Renal cortical epithelial cell (primary cell): ENCODE data around the gene FAM117B. TPM values are rescaled to one million over a fixed set of nuclear protein-coding genes. Genes with fewer than 3 reads are reported as not detected.
"Not testable (repeated sequence)": the region's sequence is repeated elsewhere in the genome, so short reads cannot be mapped to it uniquely, and the experiment has no call there.

Experiments
- DNase-seq: peaks from one replicate; pipeline ENCODE4 v3.0.0-alpha.2; 2011; ENCODE audit warnings: low read depth
- total RNA-seq: library from RNA; depleted of rRNA; stranded (reverse); fragments of >200 nt; gene quantifications from 2 replicates; pipeline ENCODE4 v1.2.3, GENCODE V29; 2014

FAM117B gene
- total RNA-seq, 1 donor from 2014 or later = 11.1 TPM

GRCh38 chr2:202700075-202700901 is 65.5 kb downstream of the FAM117B start:
- DNase-seq = no peak

- peak; percentile 91 for DNase-seq
These were observed 68.3 kb downstream of the FAM117B start for GRCh38 chr2:202703091-202703490.

- DNase-seq = no peak
These were observed 69.5 kb downstream of the FAM117B start for GRCh38 chr2:202704248-202704647.

GRCh38 chr2:202705446-202706020 is 70.8 kb downstream of the FAM117B start:
- no peak for DNase-seq

- not testable (repeated sequence) for DNase-seq
These were observed 80.5 kb downstream of the FAM117B start for GRCh38 chr2:202714971-202715935.

- DNase-seq = no peak
These were observed 81.4 kb downstream of the FAM117B start for GRCh38 chr2:202716114-202716718.

- no peak for DNase-seq
These were observed 82.3 kb downstream of the FAM117B start for GRCh38 chr2:202716953-202717597.

GRCh38 chr2:202717598-202718310 is 83.0 kb downstream of the FAM117B start:
- peak; percentile 25 for DNase-seq

GRCh38 chr2:202718614-202719013 is 83.8 kb downstream of the FAM117B start:
- DNase-seq = peak; percentile 67

GRCh38 chr2:202720226-202720625 is 85.5 kb downstream of the FAM117B start:
- no peak for DNase-seq

GRCh38 chr2:202721621-202722020 is 86.9 kb downstream of the FAM117B start:
- peak; percentile 67 for DNase-seq

GRCh38 chr2:202723746-202724145 is 89.0 kb downstream of the FAM117B start:
- no peak for DNase-seq

- DNase-seq = no peak
These were observed 91.3 kb downstream of the FAM117B start for GRCh38 chr2:202726070-202726469.

- no peak for DNase-seq
These were observed 102.1 kb downstream of the FAM117B start for GRCh38 chr2:202736826-202737225.

GRCh38 chr2:202743613-202744012 is 108.8 kb downstream of the FAM117B start:
- DNase-seq = no peak

- DNase-seq = no peak
These were observed 114.7 kb downstream of the FAM117B start for GRCh38 chr2:202749477-202749876.

- no peak for DNase-seq
These were observed 116.1 kb downstream of the FAM117B start for GRCh38 chr2:202750763-202751427.

GRCh38 chr2:202752071-202752470 is 117.3 kb downstream of the FAM117B start:
- no peak for DNase-seq

GRCh38 chr2:202754936-202755335 is 120.2 kb downstream of the FAM117B start:
- no peak for DNase-seq

GRCh38 chr2:202756598-202756997 is 121.8 kb downstream of the FAM117B start:
- no peak for DNase-seq
